HepG2 (cell line): ENCODE results near the gene NEK11. TPM values are rescaled to one million over a fixed set of nuclear protein-coding genes. Genes with fewer than 3 reads are reported as not detected.
A peak's percentile ranks its signal among the peaks of the same experiment; 100 is the strongest.

Experiments
- ATAC-seq: fragments of 200-7000 bp; cut with Tn5 transposase; 3 replicates; pipeline ENCODE4 v1.9.1; 2020; ENCODE audit warnings: mild to moderate bottlenecking, moderate library complexity
- BruUV-seq: library from RNA; stranded (reverse); fragments of 400-500 nt; replicated peaks from 2 replicates; lab custom pipeline; 2021; lab: Mats Ljungman, UMichigan
- CTCF ChIA-PET: fragments of 300-600 bp; formaldehyde crosslinking; extraction: SDS; loops from one replicate; lab custom pipeline; 2021; ENCODE audit warnings: low total read pairs, inconsistent platforms, low intra/inter-chr PET ratio; lab: Yijun Ruan, JAX
- POLR2A ChIA-PET: fragments of 350-600 bp; sonication (Branson Sonifier 250); formaldehyde crosslinking; loops from one replicate; lab custom pipeline; 2020; ENCODE audit warnings: antibody characterized with exemption, inconsistent platforms; lab: Yijun Ruan, JAX
- DNase-seq: peaks from one replicate; pipeline ENCODE4 v3.0.0-alpha.2; 2015; ENCODE audit warnings: low spot score
- FAIRE-seq: peaks from 3 replicates; lab custom pipeline; 2011; peaks lifted over from hg19 to GRCh38; lab: Jason Lieb, UNC
- H2AFZ ChIP-seq: one replicate; pipeline ENCODE4 v1.6.1; 2011; ENCODE audit warnings: low read length, inconsistent platforms
- H3K27ac ChIP-seq: fragments of 300-600 bp; 3 replicates; pipeline ENCODE4 v1.8.0; 2011; ENCODE audit warnings: mixed run types, mild to moderate bottlenecking, mixed read lengths, low read length, inconsistent platforms; ENCODE audit not compliant: insufficient read depth; ENCODE audit errors: extremely low read length
- H3K27me3 ChIP-seq, 2 experiments: fragments of 200-600 bp in 1 of 2; 2 replicates in 1 of 2; 3 replicates in 1 of 2; pipeline versions ENCODE4 v1.6.0 to v1.8.0; 2011; ENCODE audit warnings: low read length in 2 of 2, mild to moderate bottlenecking in 2 of 2, moderate library complexity in 2 of 2, inconsistent platforms in 1 of 2; ENCODE audit not compliant: insufficient read depth in 2 of 2, control insufficient read depth in 1 of 2
- H3K36me3 ChIP-seq, 2 experiments: fragments of 200-600 bp in 1 of 2; replicated peaks in 1 of 2; 2 replicates in 1 of 2; 3 replicates in 1 of 2; pipeline versions ENCODE4 v1.5.1 to v1.8.0; 2011; ENCODE audit warnings: low read length in 2 of 2, inconsistent platforms in 1 of 2; ENCODE audit not compliant: insufficient read depth in 2 of 2, control insufficient read depth in 1 of 2
- H3K4me1 ChIP-seq: 2 replicates; pipeline ENCODE4 v1.5.1; 2012; ENCODE audit warnings: low read length, inconsistent platforms; ENCODE audit not compliant: insufficient read depth
- H3K4me2 ChIP-seq: 2 replicates; pipeline ENCODE4 v1.6.0; 2011; ENCODE audit warnings: low read depth, low read length, inconsistent platforms
- H3K4me3 ChIP-seq, 3 experiments: fragments of 200-600 bp in 1 of 3; sonication (generic), shearing (Covaris generic) in 1 of 3; replicated peaks in 1 of 3; 2 replicates each; pipeline ENCODE4 v1.5.1; 2011 to 2016; ENCODE audit warnings: low read length in 3 of 3, inconsistent platforms in 2 of 3, low read depth in 2 of 3, mild to moderate bottlenecking in 2 of 3, control low read depth in 1 of 3, mixed read lengths in 1 of 3; ENCODE audit not compliant: insufficient read depth in 1 of 3
- H3K79me2 ChIP-seq: one replicate; pipeline ENCODE4 v1.6.1; 2011; ENCODE audit warnings: low read length, inconsistent platforms; ENCODE audit not compliant: insufficient read depth
- H3K9ac ChIP-seq: 2 replicates; pipeline ENCODE4 v1.6.0; 2011; ENCODE audit warnings: mild to moderate bottlenecking, low read depth, low read length, inconsistent platforms; ENCODE audit not compliant: insufficient read depth
- H3K9me3 ChIP-seq: 2 replicates; pipeline ENCODE4 v1.5.1; 2012; ENCODE audit warnings: mild to moderate bottlenecking, low read length
- H4K20me1 ChIP-seq: 2 replicates; pipeline ENCODE4 v1.6.0; 2011; ENCODE audit warnings: inconsistent platforms, mild to moderate bottlenecking, low read length, moderate library complexity; ENCODE audit not compliant: insufficient read depth
- CEBPB ChIP-seq: IDR thresholded peaks from 2 replicates; pipeline ENCODE4 v1.6.1; 2011; ENCODE audit warnings: low read depth, low read length, improper control_type of control experiment, borderline replicate concordance
- GATAD1 ChIP-seq: IDR thresholded peaks from 2 replicates; pipeline ENCODE4 v1.6.1; 2016; ENCODE audit warnings: missing genetic modification reagents, missing compliant biosample characterization
- KIAA2018 ChIP-seq: sonication (generic); formaldehyde crosslinking; IDR thresholded peaks from 2 replicates; pipeline ENCODE4 v1.5.0; 2020; ENCODE audit warnings: mild to moderate bottlenecking, missing genetic modification reagents, borderline replicate concordance
- MATR3 ChIP-seq: sonication (generic); formaldehyde crosslinking; IDR thresholded peaks from 2 replicates; pipeline ENCODE4 v1.4.0; 2020; ENCODE audit warnings: missing genetic modification reagents
- TOE1 ChIP-seq: sonication (generic); formaldehyde crosslinking; IDR thresholded peaks from 2 replicates; pipeline ENCODE4 v1.4.0; 2020; ENCODE audit warnings: mild to moderate bottlenecking, missing genetic modification reagents
- ZBED4 ChIP-seq: sonication (generic); formaldehyde crosslinking; IDR thresholded peaks from 2 replicates; pipeline ENCODE4 v1.4.0; 2020; ENCODE audit warnings: missing genetic modification reagents, borderline replicate concordance
- WGBS: methylation state at CpG from one replicate; pipeline ENCODE4 v1.1.6; 2017; ENCODE audit warnings: low lambda C conversion rate; 5-methylcytosine and 5-hydroxymethylcytosine counted together
- in situ Hi-C: cut with HindIII; loops from 2 replicates; pipeline ENCODE4 v1.10.0; 2017; ENCODE audit warnings: low pct_unique_long_range_greater_than_20kb; ENCODE audit not compliant: extremely low pct_ligation_motif_present
- intact Hi-C: fragments of 100-400 bp; cut with micrococcal nuclease; formaldehyde crosslinking; loops from one replicate; pipeline ENCODE4 v1.10.0; 2022; ENCODE audit not compliant: unreplicated experiment
- polyA plus RNA-seq, 8 experiments: library from polyadenylated mRNA; depleted of rRNA in 3 of 8; stranded (reverse) in 7 of 8; unstranded in 1 of 8; fragments of >200 nt; fragmentation: Illumina TruSeq in 4 of 8; extraction: Trizol in 4 of 8; gene quantifications; 2 replicates each; pipeline versions ENCODE4 v1.2.1 to v1.2.3, GENCODE V29; 2011 to 2016; ENCODE audit warnings: low read depth in 4 of 8, missing spikeins in 1 of 8, mixed read lengths in 1 of 8; ENCODE audit not compliant: insufficient read depth in 1 of 8
- total RNA-seq, 5 experiments: library from RNA; depleted of rRNA; stranded (reverse); fragments of >200 nt; fragmentation: Illumina TruSeq; extraction: Trizol; gene quantifications; 2 replicates each; pipeline ENCODE4 v1.2.3, GENCODE V29; 2016; ENCODE audit warnings: low read depth in 1 of 5

The NEK11 gene
- total and polyA plus RNA-seq, 2 of the 13 experiments (the other 11 are each of a cell fraction or from before 2014, with no cell fraction given): 0.95 to 2.2 TPM

DNA sequence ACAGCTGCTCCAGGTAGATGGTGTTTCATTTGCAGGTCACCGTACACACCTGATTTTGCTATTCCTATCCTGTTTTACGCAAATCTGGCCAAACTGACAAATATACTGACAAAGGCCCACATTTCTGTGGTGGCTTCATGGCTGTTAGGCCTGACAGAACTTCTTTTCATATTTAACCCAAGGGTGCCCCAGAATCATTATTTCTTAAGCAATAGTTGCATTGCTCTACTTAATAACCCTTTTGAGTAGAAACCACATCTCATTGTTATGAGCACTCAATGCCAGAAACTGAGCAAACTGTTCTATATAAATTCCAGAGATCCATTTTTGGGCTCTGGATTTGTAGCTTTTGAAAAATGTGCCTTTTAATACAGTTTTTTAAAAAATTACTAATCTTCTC lies 19.4 kb upstream of the NEK11 start (continued):
- no peak for TF ChIP-seq KIAA2018
- no peak for TF ChIP-seq MATR3 (CRISPR knock-in tag)

GRCh38 chr3:131007782-131008181 lies 18.9 kb upstream of the NEK11 start:
- FAIRE-seq (no peak), DNase-seq (no peak), ATAC-seq (no peak)
- intact Hi-C loops: no loop called here
- Histone ChIP-seq H3K9ac (no peak overlapping the region), H3K4me3 (no peak overlapping the region), H3K27ac (no peak overlapping the region), H3K4me1 (no peaks in the 10 kb centered on the region), H4K20me1 (no peaks in the 10 kb centered on the region), H2AFZ (no peak overlapping the region), H3K27me3 (no peaks in the 10 kb centered on the region), H3K36me3 (peaks cover 0 to 3% of the 10 kb centered on the region in 2 experiments; a peak in 1 of 5 replicates), H3K79me2 (no peaks in the 10 kb centered on the region), H3K9me3 (no peaks in the 10 kb centered on the region), H3K4me2 (no peak overlapping the region)
- in situ Hi-C loops: no loop called here
- 100% methylated on average over 2 of the region's 2 CpGs for WGBS
- no TSS peak for BruUV-seq
- TF ChIP-seq ZBED4 (CRISPR knock-in tag): no peak
- TF ChIP-seq GATAD1 (CRISPR knock-in tag): no peak
- TF ChIP-seq TOE1 (CRISPR knock-in tag): no peak
- peak; percentile 84 for TF ChIP-seq CEBPB
- ChIA-PET CTCF (no interaction called here), POLR2A (no interaction called here)
